ENCODE results near the gene MMP25.

GRCh38 chr16:3007957-3008689, 38.2 kb upstream of the MMP25 start:
- TF ChIP-seq CTCF (IDR thresholded peaks at IDR 0.05) (no peak), POLR2A (IDR thresholded peaks at IDR 0.05) (no peak)

Measured in Peyer's patch (tissue), 4 donors.